ENCODE data around the gene TMEM175.

Gene TMEM175

DNA sequence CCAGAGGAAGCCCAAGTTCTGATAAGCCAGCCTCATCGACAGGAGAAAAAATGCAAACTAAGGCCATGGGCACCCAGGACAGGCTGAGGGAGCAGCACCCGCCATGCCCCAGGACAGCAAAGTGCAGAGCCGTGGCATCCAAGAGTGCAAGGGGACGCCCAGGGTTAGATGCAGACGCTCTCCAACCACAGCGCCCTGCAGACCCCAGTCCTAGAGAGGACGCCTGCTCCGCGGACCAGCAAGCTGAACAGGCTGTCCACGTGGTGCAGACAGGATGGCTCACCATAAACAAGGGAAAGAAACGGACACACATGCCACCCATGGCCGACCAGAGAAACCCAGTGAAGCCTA, 32.7 kb upstream of the TMEM175 start:
- no peak for DNase-seq

DNA sequence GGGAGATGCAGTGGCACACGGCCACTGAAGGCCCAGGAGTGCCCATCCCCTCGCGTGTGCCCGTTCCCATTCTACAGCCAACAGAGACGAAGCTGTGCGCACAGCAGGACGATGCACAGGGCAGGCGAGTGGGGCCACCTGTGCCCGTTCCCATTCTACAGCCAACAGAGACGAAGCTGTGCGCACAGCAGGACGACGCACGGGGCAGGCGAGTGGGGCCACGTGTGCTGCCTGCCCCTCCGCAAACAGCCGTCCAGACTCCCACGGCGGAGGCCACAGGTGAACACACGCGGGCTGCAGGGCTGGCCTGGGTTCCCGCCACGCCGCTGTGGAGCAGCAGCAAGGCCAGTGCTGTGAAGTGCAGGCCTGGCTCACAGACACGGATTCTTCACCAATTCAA, 32.2 kb upstream of the TMEM175 start:
- no peak for DNase-seq

DNA sequence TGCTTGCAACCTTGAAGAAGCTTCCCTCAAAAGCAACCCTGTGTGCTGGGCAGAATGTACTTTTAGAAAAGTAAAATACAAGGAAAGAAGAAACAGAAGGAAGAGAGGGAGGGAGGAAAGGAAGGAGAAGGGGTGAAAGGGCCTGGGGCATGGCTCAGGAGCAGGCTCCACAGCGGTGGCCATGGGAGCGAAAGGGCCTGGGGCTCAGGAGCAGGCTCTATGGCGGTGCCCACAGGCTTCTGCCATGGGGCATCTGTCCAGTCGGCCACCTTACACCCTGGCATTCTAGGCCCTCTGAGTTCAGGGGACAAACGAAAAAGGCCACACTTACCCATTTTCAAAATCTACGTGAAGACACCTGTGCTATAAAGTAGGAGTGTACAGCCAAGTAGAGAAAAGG, 31.5 kb upstream of the TMEM175 start:
- no peak for DNase-seq

DNA sequence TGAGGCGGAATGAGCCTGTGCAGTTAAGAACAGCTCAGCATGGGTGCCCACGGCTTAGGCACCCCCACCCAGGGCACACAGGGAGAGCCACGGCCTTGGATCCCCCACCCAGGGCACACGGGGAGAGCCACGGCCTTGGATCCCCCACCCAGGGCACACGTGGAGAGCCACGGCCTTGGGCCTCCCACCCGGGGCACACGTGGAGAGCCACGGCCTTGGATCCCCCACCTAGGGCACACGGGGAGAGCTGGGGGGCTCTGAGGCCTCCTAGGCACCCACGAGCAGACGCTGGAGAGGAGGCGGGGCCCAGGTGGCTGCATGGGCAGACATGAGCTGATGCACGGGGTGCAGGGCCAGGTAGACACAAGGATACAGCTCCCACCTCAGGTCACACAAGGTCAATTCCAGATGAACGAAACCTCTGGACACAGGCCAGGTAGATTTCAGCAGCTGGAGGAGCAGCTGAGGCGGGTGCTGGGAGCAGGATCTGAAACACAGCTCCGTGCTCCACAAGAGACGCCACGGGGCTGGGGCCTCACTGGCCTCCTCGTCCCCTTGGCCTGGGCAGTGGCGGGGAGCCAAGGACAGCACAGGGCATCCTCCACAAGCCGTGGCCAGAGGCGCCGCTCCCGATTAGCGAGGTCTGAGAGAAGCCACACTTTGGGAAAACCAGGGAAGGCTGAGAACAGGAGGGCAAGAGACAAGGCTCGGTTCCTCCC, 30.9 kb upstream of the TMEM175 start:
- DNase-seq: no peak

DNA sequence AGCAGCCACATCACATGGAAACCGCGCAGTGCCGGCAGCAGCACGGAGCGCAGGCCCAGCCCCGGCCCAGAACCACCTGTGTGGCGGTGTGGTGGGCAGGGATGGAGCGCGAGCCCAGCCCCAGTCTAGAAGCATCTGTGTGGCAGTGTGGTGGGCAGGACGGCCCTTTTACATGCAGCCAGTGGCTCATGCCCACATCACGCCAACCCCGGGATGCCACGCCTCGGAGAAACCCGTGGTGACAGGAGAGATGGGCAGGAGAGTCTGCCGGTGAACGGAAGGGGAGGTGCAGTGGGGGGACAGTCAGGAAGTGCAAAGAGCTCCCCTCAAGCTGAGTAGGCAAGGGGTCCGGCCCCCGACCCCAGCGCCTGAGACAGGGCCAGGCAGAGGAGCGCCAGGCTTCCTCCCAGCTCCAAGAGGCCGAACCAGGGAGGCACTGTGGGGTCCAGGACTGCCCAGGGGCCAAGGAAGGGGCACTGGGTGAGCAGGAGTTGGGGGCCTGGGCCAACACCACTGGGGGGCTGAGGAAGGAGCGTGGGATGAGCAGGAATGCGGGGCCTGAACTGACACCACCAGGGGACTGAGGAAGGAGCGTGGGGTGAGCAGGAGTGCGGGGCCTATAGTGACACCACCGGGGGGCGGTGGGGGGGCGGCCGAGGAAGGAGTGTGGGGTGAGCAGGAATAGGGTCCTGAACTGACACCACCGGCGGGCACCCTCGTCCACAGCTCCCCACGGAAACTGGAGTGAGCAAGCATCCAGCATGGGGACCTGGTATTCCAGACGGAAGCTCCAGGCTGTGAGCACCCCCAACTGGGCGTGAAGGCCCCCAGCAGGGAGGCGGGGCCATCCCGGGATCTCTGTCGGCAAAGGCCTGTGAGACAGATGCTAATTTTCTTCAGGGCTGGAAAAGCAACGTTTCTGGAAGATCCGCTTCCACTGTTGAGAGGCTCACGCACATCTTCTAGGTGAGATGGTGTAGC, 28.9 kb upstream of the TMEM175 start:
- DNase-seq: no peak

DNA sequence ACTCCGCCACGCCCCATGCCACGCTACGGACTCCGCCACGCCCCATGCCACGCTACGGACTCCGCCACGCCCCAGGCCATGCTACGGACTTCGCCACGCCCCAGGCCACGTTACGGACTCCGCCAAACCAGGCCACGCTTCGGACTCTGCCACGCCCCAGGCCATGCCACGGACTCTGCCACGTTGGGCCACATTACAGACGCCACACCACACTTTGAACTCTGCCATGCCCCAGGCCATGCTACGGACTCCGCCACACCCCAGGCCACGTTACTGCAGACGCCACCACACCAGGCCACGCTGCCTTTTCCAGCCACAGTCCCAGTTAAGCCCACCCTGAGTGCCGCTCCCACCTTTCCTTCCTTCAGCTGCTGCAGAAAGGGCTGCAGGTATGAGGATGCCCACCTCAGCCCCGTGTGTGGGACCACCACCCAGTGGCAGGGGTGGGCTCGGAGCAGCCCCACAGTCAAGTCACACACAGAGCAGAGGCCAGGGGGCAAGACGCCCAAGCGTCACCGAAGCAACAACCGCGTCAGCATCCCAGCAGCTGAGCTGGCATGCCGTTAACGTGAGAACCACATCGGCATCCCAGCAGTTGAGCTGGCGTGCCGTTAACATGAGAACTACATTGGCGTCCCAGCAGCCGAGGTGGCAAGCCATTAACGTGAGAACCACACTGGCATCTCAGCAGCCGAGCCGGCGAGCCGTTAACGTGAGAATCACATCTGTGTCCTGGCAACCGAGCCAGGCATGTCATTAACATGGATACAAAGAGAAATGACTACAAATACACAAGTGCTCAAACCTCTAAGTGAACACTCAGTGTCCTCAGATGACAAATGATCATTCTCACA, 26.5 kb upstream of the TMEM175 start:
- no peak for DNase-seq

DNA sequence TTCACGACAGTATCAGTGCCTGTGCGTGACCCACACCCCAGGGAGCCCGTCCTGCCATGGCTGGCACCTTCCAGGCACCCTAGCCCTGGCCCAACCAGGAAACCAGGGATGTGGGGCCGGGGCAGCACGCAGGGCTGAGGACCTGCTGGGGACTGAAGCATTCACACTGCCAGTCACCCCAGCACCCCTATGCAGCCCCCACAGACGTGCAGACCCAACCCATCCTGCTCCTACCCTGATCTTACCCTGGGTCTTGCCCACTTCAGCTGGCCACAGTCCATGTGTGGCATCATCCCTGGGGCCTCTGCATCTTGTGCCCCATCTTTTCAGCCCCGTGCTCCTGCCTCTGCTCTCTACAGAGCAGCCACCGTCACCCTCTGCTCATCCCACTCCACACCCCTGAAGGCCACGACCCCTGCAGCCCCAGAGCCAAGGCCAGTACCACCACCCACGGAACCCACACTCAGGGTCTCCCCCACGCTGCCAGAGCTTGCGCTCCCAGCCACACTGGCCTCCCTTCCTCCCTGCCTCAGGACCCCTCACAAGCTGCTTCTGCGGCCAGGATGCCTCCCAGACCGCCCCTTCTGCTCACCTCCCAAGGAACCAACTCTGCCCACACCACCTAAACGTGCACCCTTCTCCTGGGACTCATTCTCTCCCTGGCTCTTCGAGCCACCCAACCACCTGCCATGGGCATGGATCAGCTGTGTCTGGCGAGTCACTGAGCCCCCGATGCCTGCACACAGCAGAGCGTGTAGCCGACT, 25.7 kb upstream of the TMEM175 start:
- DNase-seq: no peak

DNA sequence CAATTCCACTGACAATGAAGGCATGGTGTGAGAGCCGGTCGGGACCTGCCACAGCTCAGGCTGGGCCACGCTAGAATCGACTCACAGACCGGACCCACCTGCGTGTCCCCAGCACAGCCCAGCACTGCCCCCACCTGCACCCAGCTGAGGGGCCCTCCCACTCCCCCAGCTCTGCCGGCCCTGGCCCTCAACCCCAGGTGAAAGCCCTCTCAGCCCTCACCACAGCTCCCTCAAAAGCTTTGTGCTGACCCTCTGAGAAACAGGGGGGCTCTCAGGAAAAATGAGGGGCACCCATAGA, 25.2 kb upstream of the TMEM175 start:
- no peak for DNase-seq

DNA sequence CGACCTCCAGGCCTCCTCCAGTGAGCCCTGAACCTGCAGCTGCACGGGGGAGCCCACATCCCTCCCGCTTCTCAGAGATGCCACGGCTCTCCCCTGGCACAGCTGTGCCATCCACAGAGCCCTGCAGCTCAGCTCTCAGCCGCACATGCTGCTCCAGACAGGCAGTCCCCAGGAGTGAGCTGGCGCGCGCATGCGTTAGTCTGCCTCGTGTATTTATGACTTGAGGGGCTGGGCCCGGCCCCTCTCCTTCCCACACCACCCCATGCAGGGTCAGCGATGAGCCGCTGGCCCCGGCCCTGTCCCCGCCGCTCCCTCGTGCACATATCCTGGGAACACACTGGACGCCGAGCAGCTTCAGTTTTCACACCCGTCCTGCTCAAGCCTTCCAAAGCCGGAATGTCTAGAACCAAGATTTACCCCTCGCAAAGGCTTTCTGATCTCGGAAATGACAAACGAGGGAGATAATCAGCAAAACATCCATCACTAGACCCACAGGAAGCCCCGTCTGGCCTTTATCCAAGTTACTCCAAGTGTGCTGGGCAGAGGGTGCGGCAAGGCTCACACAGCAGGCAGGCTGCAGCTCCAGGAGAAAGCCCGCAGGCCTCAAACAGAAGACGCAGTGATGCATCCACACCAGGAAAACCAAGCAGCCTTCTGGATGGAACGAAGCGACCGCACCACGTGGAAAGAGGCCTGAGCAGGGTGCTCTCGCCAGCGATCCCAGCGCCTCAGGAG, 24.4 kb upstream of the TMEM175 start:
- DNase-seq: no peak

DNA sequence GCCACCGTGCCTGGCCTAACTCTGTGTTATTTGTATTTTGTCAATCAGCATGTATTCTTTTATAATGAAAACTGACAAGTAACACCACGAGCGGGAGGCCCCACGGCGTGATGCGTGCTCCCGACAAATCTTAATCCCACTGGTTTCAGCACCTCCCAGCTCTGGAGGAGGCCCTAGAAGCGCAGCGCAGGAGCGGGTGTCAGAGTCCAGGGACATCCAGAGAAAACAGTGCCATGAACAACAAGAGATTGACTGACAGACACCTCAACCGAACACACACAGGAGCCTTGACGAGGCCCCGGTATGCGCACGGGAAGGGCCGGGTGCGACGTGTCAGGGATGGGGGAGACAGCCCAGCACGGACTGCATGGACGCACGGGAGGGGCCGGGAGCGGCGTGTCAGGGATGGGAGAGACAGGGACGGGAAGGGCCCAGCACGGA, 23.1 kb upstream of the TMEM175 start:
- DNase-seq: no peak

DNA sequence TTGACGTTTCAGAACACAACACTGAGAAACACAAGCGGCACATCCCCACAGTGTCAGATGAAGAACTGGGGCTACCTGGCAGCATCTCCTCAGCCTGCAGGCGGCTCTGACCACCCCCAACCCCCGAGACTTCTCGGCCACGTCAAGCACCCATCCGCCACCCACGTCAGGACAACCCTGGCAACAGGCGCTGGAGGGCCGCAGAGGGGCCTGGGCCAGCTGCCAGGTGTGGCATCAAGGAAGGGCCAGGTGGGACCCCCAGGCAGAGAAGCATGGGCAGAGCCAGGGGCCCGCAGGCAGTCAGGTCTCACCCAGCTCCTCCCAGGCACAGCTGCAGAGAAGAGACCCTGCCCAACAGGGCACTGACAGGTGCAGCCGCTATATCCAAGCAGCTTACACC, 22.4 kb upstream of the TMEM175 start:
- no peak for DNase-seq

DNA sequence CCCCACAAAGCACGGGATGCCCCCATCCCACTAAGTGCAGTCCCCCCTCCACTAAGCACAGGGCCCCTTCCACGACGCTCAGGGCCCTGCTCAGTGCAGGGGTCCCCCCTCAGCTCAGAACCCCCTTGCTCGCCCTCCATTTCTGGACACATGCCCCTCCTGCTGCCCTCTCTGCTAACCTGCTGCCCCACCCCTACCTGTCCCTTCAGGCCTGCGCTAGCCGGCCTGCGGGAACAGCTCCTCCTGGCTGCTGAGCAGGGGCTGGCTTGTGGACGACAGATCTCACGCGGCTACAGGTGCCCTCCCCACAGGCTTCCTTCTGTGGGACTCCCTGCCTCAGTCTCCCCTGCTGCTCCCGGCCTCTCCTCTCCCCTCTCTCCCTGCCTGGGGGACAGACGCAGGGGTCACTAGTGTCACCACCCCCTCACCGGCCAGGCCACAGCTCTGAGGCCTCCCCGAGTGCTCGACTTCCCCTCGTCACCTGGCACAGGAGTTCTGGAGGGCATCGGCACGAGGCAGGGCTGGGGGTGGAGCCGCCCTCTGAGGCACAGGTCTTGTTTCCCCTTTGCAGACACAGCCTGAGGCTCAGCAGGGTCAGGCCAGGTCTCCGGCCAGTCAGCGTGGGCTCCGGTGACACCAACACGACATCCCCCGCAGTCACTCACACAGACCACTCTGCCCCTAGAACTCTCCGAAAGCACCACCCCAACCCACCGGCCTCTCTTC, 21.7 kb upstream of the TMEM175 start:
- no peak for DNase-seq

DNA sequence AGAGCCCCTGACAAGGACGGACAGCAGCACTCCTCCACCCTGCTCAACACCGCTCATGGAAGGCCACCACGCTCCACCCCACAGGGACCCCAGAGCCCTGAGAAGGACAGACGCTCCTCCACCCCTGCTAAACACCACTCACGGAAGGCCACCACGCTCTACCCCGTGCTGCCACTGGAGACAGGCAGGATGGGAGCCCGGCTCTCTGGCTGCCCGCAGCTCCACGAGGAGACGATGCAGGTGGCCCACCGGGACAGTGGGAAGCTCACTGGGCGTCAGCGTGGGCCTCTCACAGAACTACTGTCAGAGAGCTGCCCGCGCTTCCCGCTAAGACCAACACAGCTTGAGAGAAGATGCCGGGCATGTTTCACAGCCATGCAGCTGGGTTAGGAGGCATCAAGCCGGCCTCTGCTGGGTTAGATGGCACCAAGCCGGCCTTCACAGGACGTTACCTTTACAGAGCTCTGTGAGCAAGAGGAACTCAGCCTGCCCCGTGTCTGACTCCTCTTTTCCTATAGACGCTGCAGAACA, 21.0 kb upstream of the TMEM175 start:
- DNase-seq: no peak

DNA sequence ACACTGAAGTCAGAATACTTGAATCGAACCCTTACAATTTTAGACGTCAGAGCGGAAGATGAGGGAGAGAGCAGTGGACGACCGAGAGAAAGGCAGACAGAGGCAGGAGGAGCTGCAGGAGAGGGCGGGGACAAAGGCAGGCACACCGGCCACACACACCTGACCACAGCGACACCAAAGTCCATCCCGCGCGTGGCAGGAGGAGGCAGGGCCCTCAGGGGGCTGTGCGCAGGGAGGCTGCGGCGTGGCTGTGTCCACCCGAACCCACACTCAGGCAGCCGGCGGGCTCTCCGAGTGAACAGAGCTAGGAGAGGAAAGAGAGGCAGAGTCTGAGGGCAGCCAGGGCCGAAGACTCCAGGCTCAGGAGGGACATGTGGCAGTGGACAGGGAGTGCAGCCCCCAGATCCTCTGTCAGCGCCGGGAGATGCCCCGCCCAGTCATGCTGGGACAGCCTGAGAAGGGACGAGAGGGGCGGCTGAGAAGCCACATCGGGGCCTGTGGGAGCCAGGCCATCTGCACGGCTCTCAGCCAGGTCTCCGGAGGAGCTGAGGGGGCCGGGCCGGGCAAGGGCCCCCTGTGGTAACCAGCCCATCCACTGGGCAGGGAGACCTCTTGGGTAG, 20.3 kb upstream of the TMEM175 start:
- DNase-seq: no peak

DNA sequence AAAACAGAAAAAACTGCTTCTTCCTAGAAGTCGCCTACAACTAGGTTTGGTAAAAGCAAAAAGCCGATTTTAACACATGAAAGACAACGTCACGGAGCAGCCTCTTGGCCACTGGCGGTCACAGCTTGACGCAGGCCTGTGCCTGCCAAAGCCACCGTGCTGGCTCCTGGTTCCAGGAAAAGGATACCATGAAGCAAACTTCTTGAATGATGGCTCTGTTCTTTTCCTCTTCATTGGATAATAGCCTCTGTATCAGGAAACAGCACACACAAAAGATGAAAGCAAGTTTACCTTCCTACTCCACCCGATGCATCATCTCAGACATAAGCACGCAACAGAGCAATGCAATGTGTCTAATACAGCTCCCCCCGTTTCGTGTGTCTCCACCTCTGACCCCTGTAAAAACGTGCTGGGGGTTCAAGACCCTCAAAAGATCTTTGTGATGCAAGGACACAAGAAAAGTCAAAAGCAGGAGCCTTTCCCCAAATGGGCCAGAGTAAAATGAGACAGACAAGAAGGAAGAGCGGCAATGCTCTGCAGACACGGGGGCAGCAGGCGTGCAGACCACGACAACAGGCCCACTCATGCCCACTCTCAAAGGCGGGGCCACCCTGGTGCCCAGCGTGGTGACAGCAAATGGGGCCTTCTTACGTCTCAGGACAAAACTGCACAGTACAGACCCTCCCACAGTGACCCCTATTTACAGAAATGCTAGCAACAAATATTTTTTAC, 19.5 kb upstream of the TMEM175 start:
- DNase-seq: no peak

DNA sequence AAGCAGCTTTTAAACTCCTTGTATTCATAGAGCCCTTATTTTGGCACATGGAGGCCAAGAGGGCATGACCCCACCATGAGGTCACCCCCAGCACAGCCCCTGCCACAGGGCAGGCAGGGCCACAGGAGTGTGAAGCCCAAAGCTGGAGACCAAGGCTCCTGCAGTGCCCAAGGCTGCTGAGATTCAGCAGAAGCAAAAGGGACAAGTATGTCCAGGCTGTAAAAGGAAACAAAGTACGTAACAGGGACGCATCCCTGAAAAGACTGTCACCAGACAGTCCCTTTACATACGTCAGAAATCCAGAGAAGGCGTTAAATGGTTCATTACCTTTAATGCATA, 19.0 kb upstream of the TMEM175 start:
- no peak for DNase-seq

DNA sequence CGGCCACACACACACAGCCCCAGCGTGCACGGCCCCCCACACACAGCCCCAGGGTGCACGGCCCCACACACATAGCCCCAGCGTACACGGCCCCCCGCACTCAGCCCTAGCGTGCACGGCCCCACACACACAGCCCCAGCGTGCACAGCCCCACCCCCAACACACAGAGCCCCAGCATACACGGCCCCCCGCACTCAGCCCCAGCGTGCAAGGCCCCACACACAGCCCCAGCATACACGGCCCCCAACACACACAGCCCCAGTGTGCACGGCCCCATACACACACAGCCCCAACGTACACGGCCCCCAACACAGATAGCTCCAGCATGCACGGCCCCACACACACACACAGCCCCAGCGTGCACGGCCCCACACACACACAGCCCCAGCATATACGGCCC, 17.7 kb upstream of the TMEM175 start:
- no peak for DNase-seq

DNA sequence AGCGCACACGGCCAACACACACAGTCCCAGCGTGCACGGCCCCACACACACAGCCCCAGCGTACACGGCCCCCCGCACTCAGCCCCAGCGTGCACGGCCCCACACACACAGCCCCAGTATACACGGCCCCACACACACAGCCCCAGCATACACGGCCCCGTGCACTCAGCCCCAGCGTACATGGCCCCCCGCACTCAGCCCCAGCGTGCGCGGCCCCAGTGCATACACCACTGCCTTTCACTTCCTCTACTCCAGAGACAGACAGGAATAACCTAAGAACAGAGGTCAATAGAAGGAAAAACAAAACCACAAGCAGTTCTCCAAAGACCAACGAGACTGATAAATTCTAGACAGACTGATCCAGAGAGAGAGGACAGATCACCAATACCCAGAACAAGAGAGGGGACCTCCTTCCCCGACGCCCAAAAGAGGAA, 17.2 kb upstream of the TMEM175 start:
- no peak for DNase-seq

DNA sequence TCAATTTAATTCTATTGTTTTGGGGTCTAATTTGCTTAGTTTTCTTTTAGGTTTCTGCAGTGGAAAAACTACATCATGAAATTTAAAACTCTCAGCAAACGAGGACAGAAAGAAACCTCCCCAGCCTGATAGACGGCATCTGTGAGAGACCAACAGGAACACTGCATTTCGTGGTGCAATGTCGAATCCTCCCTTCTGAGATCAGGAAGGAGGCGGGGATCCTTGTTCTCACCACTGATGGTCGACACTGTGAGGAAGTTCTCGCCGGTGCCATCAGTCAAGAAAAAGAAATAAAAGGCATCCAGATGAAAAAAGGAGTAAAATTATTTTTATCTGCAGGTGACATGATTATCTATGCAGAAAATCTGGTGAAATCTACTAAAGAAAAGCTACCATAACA, 16.7 kb upstream of the TMEM175 start:
- peak; percentile 66 for DNase-seq

DNA sequence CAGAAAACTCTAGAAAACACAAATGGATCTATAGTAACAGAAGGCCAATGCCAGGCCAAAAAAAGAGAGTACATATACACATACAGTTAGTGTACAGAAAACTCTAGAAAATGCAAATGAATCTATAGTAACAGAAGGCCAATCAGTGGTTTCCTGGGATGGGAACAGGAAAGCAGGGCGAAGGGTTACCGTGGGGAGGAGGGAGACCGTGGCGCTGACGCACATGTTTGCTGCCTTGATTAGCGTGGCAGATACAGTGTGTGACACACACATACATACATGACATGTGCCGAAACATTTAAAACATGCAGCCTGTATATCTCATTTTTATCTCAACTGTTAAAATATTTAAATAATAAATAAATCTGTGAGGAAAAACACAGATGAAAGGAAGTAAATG, 14.8 kb upstream of the TMEM175 start:
- DNase-seq: no peak
